SK-N-SH (cell line): ENCODE data around the gene POU2AF1.

Experiments used
- CHD2 ChIP-seq: fragments of 150-350 bp; IDR thresholded peaks from 2 replicates; pipeline ENCODE4 v1.6.1; 2018; ENCODE audit warnings: low read length; ENCODE audit not compliant: partially characterized antibody
- ELF1 ChIP-seq: IDR thresholded peaks from 2 replicates; pipeline ENCODE4 v1.4.0; 2012
- EP300 ChIP-seq, 2 experiments: IDR thresholded peaks; 2 replicates each; pipeline versions ENCODE4 v1.4.0 to v1.6.1; 2012; ENCODE audit warnings: borderline replicate concordance in 1 of 2, low read depth in 1 of 2, low read length in 1 of 2
- EZH2phosphoT487 ChIP-seq: fragments of 200-600 bp; sonication (generic); IDR thresholded peaks from 2 replicates; pipeline ENCODE4 v1.6.1; 2017; ENCODE audit warnings: low read depth, mixed run types, mild to moderate bottlenecking, antibody characterized with exemption, moderate library complexity, borderline replicate concordance
- FOXJ3 ChIP-seq: sonication (generic); formaldehyde crosslinking; IDR thresholded peaks from 2 replicates; pipeline ENCODE4 v1.5.1; 2020; ENCODE audit warnings: mild to moderate bottlenecking, missing genetic modification reagents
- POLR2AphosphoS5 ChIP-seq: IDR thresholded peaks from 2 replicates; pipeline ENCODE4 v1.6.1; 2012; ENCODE audit warnings: low read depth, low read length
- RCOR1 ChIP-seq: fragments of 150-350 bp; IDR thresholded peaks from 2 replicates; pipeline ENCODE4 v1.6.1; 2017; ENCODE audit warnings: antibody characterized with exemption, low read length
- TAF1 ChIP-seq: IDR thresholded peaks from 2 replicates; pipeline ENCODE4 v1.6.1; 2012; ENCODE audit warnings: low read depth, mild to moderate bottlenecking, low read length, moderate library complexity, borderline replicate concordance
- TF ChIP-seq, protein P1 (sequence below): fragments of 200-600 bp; sonication (generic); IDR thresholded peaks from 2 replicates; pipeline ENCODE4 v1.6.1; 2017; ENCODE audit warnings: antibody characterized with exemption, mild to moderate bottlenecking, moderate library complexity
- TF ChIP-seq, protein P2 (sequence below): IDR thresholded peaks from 2 replicates; pipeline ENCODE4 v1.4.0; 2012; ENCODE audit warnings: low read depth

DNA sequence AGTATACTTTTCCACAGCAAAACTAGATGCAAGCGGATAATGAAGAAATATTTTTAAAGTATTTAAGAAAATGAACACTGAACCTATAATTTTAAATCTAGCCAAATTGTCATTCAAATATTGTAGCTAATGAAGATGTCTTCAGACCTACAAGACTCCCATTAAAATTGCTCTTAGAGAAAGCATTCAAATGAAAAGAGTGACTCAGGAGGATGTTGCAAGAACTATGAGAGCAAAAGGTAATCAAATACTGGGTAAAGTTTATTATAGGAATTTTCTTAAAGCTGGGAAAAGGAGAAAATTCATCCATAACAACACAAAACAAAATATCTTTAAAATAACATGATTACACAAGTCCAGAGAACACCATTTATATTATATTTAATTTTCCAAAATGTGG is 5.4 kb upstream of the POU2AF1 start:
- TF ChIP-seq ELF1 (no peak), POLR2AphosphoS5 (no peak), TAF1 (no peak), FOXJ3 (CRISPR knock-in tag) (no peak), EP300 (IDR thresholded peaks at IDR 0.05; ENCODE audit: borderline replicate concordance in 1 of 2, low read depth in 1 of 2, low read length in 1 of 2) (no peak), CHD2 (no peak), EZH2phosphoT487 (no peak), RCOR1 (no peak)
- TF ChIP-seq, protein P1, sequence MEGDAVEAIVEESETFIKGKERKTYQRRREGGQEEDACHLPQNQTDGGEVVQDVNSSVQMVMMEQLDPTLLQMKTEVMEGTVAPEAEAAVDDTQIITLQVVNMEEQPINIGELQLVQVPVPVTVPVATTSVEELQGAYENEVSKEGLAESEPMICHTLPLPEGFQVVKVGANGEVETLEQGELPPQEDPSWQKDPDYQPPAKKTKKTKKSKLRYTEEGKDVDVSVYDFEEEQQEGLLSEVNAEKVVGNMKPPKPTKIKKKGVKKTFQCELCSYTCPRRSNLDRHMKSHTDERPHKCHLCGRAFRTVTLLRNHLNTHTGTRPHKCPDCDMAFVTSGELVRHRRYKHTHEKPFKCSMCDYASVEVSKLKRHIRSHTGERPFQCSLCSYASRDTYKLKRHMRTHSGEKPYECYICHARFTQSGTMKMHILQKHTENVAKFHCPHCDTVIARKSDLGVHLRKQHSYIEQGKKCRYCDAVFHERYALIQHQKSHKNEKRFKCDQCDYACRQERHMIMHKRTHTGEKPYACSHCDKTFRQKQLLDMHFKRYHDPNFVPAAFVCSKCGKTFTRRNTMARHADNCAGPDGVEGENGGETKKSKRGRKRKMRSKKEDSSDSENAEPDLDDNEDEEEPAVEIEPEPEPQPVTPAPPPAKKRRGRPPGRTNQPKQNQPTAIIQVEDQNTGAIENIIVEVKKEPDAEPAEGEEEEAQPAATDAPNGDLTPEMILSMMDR = no peak
- TF ChIP-seq, protein P2, sequence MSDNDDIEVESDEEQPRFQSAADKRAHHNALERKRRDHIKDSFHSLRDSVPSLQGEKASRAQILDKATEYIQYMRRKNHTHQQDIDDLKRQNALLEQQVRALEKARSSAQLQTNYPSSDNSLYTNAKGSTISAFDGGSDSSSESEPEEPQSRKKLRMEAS = no peak
